ENCODE results near the gene KCNN3. TPM values are rescaled to one million over a fixed set of nuclear protein-coding genes. Genes with fewer than 3 reads are reported as not detected.

The KCNN3 gene
- total RNA-seq, 1 experiment from 2014 or later: 0.07 TPM

GRCh38 chr1:154792899-154793298 is 77.2 kb downstream of the KCNN3 start:
- TF ChIP-seq, protein P1, sequence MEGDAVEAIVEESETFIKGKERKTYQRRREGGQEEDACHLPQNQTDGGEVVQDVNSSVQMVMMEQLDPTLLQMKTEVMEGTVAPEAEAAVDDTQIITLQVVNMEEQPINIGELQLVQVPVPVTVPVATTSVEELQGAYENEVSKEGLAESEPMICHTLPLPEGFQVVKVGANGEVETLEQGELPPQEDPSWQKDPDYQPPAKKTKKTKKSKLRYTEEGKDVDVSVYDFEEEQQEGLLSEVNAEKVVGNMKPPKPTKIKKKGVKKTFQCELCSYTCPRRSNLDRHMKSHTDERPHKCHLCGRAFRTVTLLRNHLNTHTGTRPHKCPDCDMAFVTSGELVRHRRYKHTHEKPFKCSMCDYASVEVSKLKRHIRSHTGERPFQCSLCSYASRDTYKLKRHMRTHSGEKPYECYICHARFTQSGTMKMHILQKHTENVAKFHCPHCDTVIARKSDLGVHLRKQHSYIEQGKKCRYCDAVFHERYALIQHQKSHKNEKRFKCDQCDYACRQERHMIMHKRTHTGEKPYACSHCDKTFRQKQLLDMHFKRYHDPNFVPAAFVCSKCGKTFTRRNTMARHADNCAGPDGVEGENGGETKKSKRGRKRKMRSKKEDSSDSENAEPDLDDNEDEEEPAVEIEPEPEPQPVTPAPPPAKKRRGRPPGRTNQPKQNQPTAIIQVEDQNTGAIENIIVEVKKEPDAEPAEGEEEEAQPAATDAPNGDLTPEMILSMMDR (IDR thresholded peaks at IDR 0.05; ENCODE audit: unreplicated experiment): no peak
- H3K4me1 Mint-ChIP-seq (ENCODE audit: insufficient read depth, unreplicated experiment): peaks cover 8% of the 10 kb centered on the region
- no peaks in the 10 kb centered on the region for H3K36me3 Mint-ChIP-seq (ENCODE audit: insufficient read depth, unreplicated experiment)
- DNase-seq (ENCODE audit: unreplicated experiment): no peak
- H3K27ac Mint-ChIP-seq (ENCODE audit: low read depth, unreplicated experiment): no peak overlapping the region
- intact Hi-C loops (cut with micrococcal nuclease): no loop called here
- H3K9me3 Mint-ChIP-seq (ENCODE audit: unreplicated experiment): no peaks in the 10 kb centered on the region
- peaks cover 64% of the 10 kb centered on the region for H3K27me3 Mint-ChIP-seq (ENCODE audit: insufficient read depth, unreplicated experiment)
- no peak overlapping the region for H3K4me3 Mint-ChIP-seq (ENCODE audit: unreplicated experiment)
- CTCF ChIA-PET: interaction anchor here (0.8 kb wide), 1 partner anchor 11 kb away, joined by 3 read pairs; no protein-coding TSS in a partner anchor
- no TSS peak for BruUV-seq (replicated peaks)
- POLR2A ChIA-PET: interaction anchor here (0.6 to 0.8 kb wide), 4 partner anchors 27 to 201 kb away, joined by 3 read pairs; no protein-coding TSS in a partner anchor

DNA sequence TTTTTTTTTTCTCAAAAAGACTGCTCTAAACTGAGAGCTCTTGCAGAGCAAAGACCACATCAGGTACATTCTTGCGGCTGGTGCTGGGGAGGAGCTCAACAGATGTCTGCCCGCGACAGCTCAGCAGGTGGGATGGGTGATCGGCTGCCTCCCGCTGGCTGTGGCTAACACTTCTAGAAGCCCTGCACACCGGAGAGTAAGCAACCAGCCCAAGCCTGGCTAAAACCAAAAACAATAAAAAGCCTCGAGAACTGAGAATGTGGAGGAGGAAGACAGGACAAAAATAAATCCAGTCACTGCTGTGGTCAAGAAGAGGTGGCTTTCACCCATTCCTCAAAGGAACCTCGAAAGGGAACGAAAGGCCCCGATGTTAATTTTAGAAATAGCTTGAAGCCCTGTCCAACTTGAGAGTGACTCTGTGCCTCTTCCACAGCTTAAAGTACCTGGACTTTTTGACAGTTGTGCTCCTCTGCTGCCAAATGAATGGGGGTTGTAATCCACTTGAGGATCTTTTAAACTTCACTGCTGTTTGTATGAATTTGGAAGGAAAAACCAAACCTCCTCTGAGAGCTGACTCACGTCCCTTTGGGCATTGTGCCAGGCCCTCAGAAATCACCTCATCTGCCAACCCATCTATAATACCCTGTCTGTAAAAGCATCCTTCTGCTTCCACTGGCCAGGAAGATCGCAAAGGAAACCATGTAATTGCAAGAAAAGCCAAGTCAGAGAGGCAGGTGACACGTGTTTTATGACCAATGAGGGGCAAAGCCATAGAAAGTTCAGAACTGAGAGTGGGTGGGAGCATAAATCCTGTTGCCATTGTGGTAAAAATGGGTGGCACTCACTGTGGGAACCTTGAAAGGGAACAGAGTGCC is 78.6 kb downstream of the KCNN3 start:
- POLR2A ChIA-PET: interaction anchor here (0.7 kb wide), 1 partner anchor 74 kb away, joined by 3 read pairs; no protein-coding TSS in a partner anchor
- Mint-ChIP-seq H3K36me3 (ENCODE audit: insufficient read depth, unreplicated experiment) (no peaks in the 10 kb centered on the region), H3K27ac (ENCODE audit: low read depth, unreplicated experiment) (no peak overlapping the region)

DNA sequence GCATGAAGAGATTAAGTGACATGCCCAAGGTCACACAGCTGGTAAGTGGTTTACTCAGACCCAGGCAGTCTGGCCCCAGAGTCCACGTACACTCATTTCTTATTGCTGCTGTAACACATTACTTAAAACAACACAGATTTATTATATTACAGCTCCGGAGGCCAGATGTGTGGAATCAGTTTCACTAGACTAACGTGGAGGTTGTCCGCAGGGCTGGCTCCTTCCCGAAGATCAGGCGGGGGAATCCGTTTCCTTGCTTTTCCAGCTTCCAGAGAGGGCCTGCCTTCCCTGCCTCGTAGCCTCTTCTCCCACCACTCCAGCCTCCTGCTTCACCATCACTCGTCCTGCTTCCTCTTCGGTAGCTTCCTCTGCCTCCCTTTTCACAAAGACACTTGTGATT is 81.2 kb downstream of the KCNN3 start:
- POLR2A ChIA-PET: no interaction called here
- CTCF ChIA-PET: interaction anchor here (1.1 kb wide), 1 partner anchor 119 kb away, joined by 3 read pairs; no protein-coding TSS in a partner anchor
- H3K4me3 Mint-ChIP-seq (ENCODE audit: unreplicated experiment): no peak overlapping the region
- no peak for DNase-seq (ENCODE audit: unreplicated experiment)
- BruUV-seq (replicated peaks): no TSS peak
- H3K4me1 Mint-ChIP-seq (ENCODE audit: insufficient read depth, unreplicated experiment): peaks cover 8% of the 10 kb centered on the region
- no peaks in the 10 kb centered on the region for H3K36me3 Mint-ChIP-seq (ENCODE audit: insufficient read depth, unreplicated experiment)
- H3K9me3 Mint-ChIP-seq (ENCODE audit: unreplicated experiment): no peaks in the 10 kb centered on the region
- H3K27ac Mint-ChIP-seq (ENCODE audit: low read depth, unreplicated experiment): no peak overlapping the region
- peaks cover 33% of the 10 kb centered on the region for H3K27me3 Mint-ChIP-seq (ENCODE audit: insufficient read depth, unreplicated experiment)
- intact Hi-C loops (cut with micrococcal nuclease): no loop called here
- TF ChIP-seq, protein P1 (IDR thresholded peaks at IDR 0.05; ENCODE audit: unreplicated experiment): no peak

More for the DNA sequence above, 78.6 kb downstream of the KCNN3 start:
- peak; percentile 87 for DNase-seq (ENCODE audit: unreplicated experiment)
- H3K9me3 Mint-ChIP-seq (ENCODE audit: unreplicated experiment): no peaks in the 10 kb centered on the region
- no peak overlapping the region for H3K4me3 Mint-ChIP-seq (ENCODE audit: unreplicated experiment)
- H3K27me3 Mint-ChIP-seq (ENCODE audit: insufficient read depth, unreplicated experiment): peaks cover 50% of the 10 kb centered on the region
- TF ChIP-seq, protein P1 (IDR thresholded peaks at IDR 0.05; ENCODE audit: unreplicated experiment): no peak
- no TSS peak for BruUV-seq (replicated peaks)
- H3K4me1 Mint-ChIP-seq (ENCODE audit: insufficient read depth, unreplicated experiment): peaks cover 8% of the 10 kb centered on the region
- intact Hi-C loops (cut with micrococcal nuclease): no loop called here
- CTCF ChIA-PET: interaction anchor here (1.0 kb wide), 1 partner anchor 299 kb away, joined by 3 read pairs; no protein-coding TSS in a partner anchor

DNA sequence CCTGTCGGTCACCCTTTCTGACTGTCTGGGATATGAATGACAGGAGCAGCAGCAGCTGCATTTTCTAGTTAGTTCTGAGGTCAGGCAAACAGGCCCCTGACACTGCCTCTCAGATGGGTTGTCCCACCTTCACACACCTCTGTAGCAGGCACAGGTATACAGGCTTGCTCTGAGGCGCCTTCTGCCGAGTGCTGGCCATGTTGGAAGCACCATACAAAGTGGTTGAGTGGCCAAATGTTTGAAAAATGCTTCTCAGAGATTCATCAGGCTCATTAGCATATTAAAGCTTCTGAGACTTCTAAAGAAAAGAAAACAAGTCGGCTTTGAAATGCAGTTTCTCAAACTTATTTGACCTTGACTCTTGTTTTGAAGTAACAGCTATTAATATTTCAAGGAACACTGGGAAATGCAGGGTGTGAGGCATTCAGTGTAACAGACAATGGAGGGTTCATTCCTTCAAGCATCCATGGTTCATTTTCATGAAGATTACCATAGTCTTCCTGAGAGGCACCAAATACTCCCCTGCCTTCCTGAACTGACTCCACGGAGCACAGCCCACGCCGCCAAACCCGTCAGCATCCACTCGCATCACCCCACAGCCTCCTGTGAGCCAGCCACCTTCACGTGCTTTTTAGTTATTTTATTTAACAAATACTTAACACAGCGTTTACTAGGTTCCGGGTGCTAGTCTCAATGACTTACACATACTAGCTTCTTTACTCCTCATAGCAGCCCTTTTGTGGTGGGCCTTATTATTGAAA is 81.8 kb downstream of the KCNN3 start:
- Mint-ChIP-seq H3K4me3 (ENCODE audit: unreplicated experiment) (no peak overlapping the region), H3K27me3 (ENCODE audit: insufficient read depth, unreplicated experiment) (peaks cover 33% of the 10 kb centered on the region), H3K4me1 (ENCODE audit: insufficient read depth, unreplicated experiment) (peaks cover 8% of the 10 kb centered on the region), H3K27ac (ENCODE audit: low read depth, unreplicated experiment) (no peak overlapping the region), H3K36me3 (ENCODE audit: insufficient read depth, unreplicated experiment) (no peaks in the 10 kb centered on the region), H3K9me3 (ENCODE audit: unreplicated experiment) (no peaks in the 10 kb centered on the region)
- ChIA-PET POLR2A (interaction anchor here (0.5 kb wide), 1 partner anchor 8 kb away, joined by 3 read pairs; no protein-coding TSS in a partner anchor), CTCF (interaction anchor here (1.1 kb wide), 1 partner anchor 118 kb away, joined by 3 read pairs; no protein-coding TSS in a partner anchor)
- DNase-seq (ENCODE audit: unreplicated experiment): no peak
- intact Hi-C loops (cut with micrococcal nuclease): no loop called here
- TF ChIP-seq, protein P1 (IDR thresholded peaks at IDR 0.05; ENCODE audit: unreplicated experiment): no peak
- BruUV-seq (replicated peaks): no TSS peak
